Measurements from ENCODE around the gene PSEN2. TPM values are rescaled to one million over a fixed set of nuclear protein-coding genes. Genes with fewer than 3 reads are reported as not detected.

Gene PSEN2
- polyA plus RNA-seq, 1 donor (not counting 4 experiments of a cell fraction or from before 2014, with no cell fraction given) = 9.5 TPM

GRCh38 chr1:226825037-226825745 is 45.2 kb upstream of the PSEN2 start:
- Histone ChIP-seq H3K27me3 (ENCODE audit: control insufficient read depth, extremely low read depth, insufficient read depth, low read length) (no peaks in the 10 kb centered on the region), H2AFZ (ENCODE audit: control insufficient read depth, low read length) (no peak overlapping the region), H3K4me1 (ENCODE audit: control insufficient read depth, extremely low read depth, insufficient read depth, low read length) (peaks cover 16% of the 10 kb centered on the region), H3K4me2 (ENCODE audit: control insufficient read depth, extremely low read depth, insufficient read depth, low read depth, low read length) (no peak overlapping the region), H4K20me1 (ENCODE audit: control insufficient read depth, extremely low read depth, insufficient read depth, low read length) (no peaks in the 10 kb centered on the region), H3K4me3 (ENCODE audit: control insufficient read depth in 2 of 3, extremely low read depth in 1 of 3, insufficient read depth in 2 of 3, low read depth in 1 of 3, low read length in 3 of 3) (no peak overlapping the region), H3K36me3 (ENCODE audit: control insufficient read depth in 2 of 2, extremely low read depth in 1 of 2, insufficient read depth in 2 of 2, low read length in 2 of 2) (no peaks in the 10 kb centered on the region), H3K9me3 (ENCODE audit: control insufficient read depth, low read depth, low read length) (no peaks in the 10 kb centered on the region), H3K79me2 (ENCODE audit: control insufficient read depth, insufficient read depth, low read length) (no peaks in the 10 kb centered on the region), H3K9me1 (ENCODE audit: control insufficient read depth, extremely low read depth, insufficient read depth, low read length) (no peaks in the 10 kb centered on the region), H3K9ac (ENCODE audit: control insufficient read depth, extremely low read depth, insufficient read depth, low read length) (no peak overlapping the region), H3K27ac (ENCODE audit: control insufficient read depth, insufficient read depth, low read length) (no peak overlapping the region)
- FAIRE-seq = no peak
- no peak for DNase-seq (ENCODE audit: low read depth, low spot score)
- TF ChIP-seq EZH2 (IDR thresholded peaks at IDR 0.05; ENCODE audit: low read length) (no peak), CTCF (optimal IDR thresholded peaks at IDR 0.05 in 1 of 3, IDR thresholded peaks at IDR 0.05 in 1 of 3, conservative IDR thresholded peaks at IDR 0.05 in 1 of 3; ENCODE audit: extremely low read depth in 1 of 3, insufficient read depth in 2 of 3, low read length in 3 of 3) (no peak)
- dilution Hi-C loops (cut with MboI; ENCODE audit: extremely low pct_ligation_motif_present, low sequenced_read_pairs) = no loop called here

- Histone ChIP-seq H2AFZ (ENCODE audit: control insufficient read depth, low read length) (no peak overlapping the region), H3K79me2 (ENCODE audit: control insufficient read depth, insufficient read depth, low read length) (no peaks in the 10 kb centered on the region), H3K4me3 (ENCODE audit: control insufficient read depth in 2 of 3, extremely low read depth in 1 of 3, insufficient read depth in 2 of 3, low read depth in 1 of 3, low read length in 3 of 3) (no peak overlapping the region), H4K20me1 (ENCODE audit: control insufficient read depth, extremely low read depth, insufficient read depth, low read length) (no peaks in the 10 kb centered on the region), H3K4me1 (ENCODE audit: control insufficient read depth, extremely low read depth, insufficient read depth, low read length) (peaks cover 16% of the 10 kb centered on the region), H3K4me2 (ENCODE audit: control insufficient read depth, extremely low read depth, insufficient read depth, low read depth, low read length) (no peak overlapping the region), H3K27ac (ENCODE audit: control insufficient read depth, insufficient read depth, low read length) (no peak overlapping the region), H3K27me3 (ENCODE audit: control insufficient read depth, extremely low read depth, insufficient read depth, low read length) (no peaks in the 10 kb centered on the region), H3K36me3 (ENCODE audit: control insufficient read depth in 2 of 2, extremely low read depth in 1 of 2, insufficient read depth in 2 of 2, low read length in 2 of 2) (no peaks in the 10 kb centered on the region), H3K9me3 (ENCODE audit: control insufficient read depth, low read depth, low read length) (no peaks in the 10 kb centered on the region), H3K9me1 (ENCODE audit: control insufficient read depth, extremely low read depth, insufficient read depth, low read length) (no peaks in the 10 kb centered on the region), H3K9ac (ENCODE audit: control insufficient read depth, extremely low read depth, insufficient read depth, low read length) (no peak overlapping the region)
- DNase-seq (ENCODE audit: low read depth, low spot score) (no peak), FAIRE-seq (no peak)
- dilution Hi-C loops (cut with MboI; ENCODE audit: extremely low pct_ligation_motif_present, low sequenced_read_pairs) = no loop called here
- TF ChIP-seq EZH2 (IDR thresholded peaks at IDR 0.05; ENCODE audit: low read length) (no peak), CTCF (optimal IDR thresholded peaks at IDR 0.05 in 1 of 3, IDR thresholded peaks at IDR 0.05 in 1 of 3, conservative IDR thresholded peaks at IDR 0.05 in 1 of 3; ENCODE audit: extremely low read depth in 1 of 3, insufficient read depth in 2 of 3, low read length in 3 of 3) (no peak)
Measured at GRCh38 chr1:226825746-226826100, 44.7 kb upstream of the PSEN2 start.
